OCI-LY3 (cell line): ENCODE measurements around the gene LHFPL2.

ENCODE experiments used
- EZH2phosphoT487 ChIP-seq: fragments of 200-600 bp; shearing (Covaris generic); IDR thresholded peaks from 2 replicates; pipeline ENCODE4 v1.6.1; 2018; ENCODE audit warnings: antibody characterized with exemption, mixed run types, low read depth
- TF ChIP-seq, protein P1 (sequence below): fragments of 200-600, 300-600 bp; sonication (generic); IDR thresholded peaks from 2 replicates; pipeline ENCODE4 v1.5.1; 2014; ENCODE audit warnings: antibody characterized with exemption, low read length, low read depth

- TF ChIP-seq, protein P1, sequence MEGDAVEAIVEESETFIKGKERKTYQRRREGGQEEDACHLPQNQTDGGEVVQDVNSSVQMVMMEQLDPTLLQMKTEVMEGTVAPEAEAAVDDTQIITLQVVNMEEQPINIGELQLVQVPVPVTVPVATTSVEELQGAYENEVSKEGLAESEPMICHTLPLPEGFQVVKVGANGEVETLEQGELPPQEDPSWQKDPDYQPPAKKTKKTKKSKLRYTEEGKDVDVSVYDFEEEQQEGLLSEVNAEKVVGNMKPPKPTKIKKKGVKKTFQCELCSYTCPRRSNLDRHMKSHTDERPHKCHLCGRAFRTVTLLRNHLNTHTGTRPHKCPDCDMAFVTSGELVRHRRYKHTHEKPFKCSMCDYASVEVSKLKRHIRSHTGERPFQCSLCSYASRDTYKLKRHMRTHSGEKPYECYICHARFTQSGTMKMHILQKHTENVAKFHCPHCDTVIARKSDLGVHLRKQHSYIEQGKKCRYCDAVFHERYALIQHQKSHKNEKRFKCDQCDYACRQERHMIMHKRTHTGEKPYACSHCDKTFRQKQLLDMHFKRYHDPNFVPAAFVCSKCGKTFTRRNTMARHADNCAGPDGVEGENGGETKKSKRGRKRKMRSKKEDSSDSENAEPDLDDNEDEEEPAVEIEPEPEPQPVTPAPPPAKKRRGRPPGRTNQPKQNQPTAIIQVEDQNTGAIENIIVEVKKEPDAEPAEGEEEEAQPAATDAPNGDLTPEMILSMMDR = no peak
- TF ChIP-seq EZH2phosphoT487 = no peak
Observed at GRCh38 chr5:78689540-78690252, 41.1 kb upstream of the LHFPL2 start.
